GM10266 (cell line): ENCODE data around the gene PRDM1.

Experiments used
- DNase-seq: peaks from one replicate; pipeline ENCODE4 v3.0.0; 2012; ENCODE audit errors: extremely low spot score
- TF ChIP-seq, protein P1 (sequence below): IDR thresholded peaks from 2 replicates; pipeline ENCODE4 v1.5.1; 2012; ENCODE audit warnings: mild to moderate bottlenecking, low read depth; ENCODE audit not compliant: control insufficient read depth, insufficient read depth; ENCODE audit errors: missing control alignments

PRDM1 gene

DNA sequence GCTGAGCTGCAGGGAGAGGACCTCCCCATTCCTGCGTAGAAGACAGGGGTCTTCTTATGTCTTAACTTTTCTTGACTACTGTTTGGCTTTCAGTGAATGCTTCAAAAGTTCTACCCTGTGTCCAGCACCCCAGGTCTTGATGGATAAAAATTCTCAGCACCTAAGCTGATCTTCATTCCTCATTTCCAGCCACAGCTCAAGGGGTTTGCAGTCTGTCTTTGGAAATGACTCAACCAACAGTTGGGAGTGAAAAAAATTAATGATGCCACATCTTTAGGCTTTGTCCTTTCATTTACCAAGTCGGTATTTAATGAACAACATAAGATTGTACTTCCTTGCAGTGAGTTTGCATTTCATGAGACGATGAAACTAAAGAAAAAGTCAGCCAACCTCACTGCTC is 40.3 kb downstream of the PRDM1 start:
- DNase-seq, result no peak
- TF ChIP-seq, protein P1, sequence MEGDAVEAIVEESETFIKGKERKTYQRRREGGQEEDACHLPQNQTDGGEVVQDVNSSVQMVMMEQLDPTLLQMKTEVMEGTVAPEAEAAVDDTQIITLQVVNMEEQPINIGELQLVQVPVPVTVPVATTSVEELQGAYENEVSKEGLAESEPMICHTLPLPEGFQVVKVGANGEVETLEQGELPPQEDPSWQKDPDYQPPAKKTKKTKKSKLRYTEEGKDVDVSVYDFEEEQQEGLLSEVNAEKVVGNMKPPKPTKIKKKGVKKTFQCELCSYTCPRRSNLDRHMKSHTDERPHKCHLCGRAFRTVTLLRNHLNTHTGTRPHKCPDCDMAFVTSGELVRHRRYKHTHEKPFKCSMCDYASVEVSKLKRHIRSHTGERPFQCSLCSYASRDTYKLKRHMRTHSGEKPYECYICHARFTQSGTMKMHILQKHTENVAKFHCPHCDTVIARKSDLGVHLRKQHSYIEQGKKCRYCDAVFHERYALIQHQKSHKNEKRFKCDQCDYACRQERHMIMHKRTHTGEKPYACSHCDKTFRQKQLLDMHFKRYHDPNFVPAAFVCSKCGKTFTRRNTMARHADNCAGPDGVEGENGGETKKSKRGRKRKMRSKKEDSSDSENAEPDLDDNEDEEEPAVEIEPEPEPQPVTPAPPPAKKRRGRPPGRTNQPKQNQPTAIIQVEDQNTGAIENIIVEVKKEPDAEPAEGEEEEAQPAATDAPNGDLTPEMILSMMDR, result no peak

DNA sequence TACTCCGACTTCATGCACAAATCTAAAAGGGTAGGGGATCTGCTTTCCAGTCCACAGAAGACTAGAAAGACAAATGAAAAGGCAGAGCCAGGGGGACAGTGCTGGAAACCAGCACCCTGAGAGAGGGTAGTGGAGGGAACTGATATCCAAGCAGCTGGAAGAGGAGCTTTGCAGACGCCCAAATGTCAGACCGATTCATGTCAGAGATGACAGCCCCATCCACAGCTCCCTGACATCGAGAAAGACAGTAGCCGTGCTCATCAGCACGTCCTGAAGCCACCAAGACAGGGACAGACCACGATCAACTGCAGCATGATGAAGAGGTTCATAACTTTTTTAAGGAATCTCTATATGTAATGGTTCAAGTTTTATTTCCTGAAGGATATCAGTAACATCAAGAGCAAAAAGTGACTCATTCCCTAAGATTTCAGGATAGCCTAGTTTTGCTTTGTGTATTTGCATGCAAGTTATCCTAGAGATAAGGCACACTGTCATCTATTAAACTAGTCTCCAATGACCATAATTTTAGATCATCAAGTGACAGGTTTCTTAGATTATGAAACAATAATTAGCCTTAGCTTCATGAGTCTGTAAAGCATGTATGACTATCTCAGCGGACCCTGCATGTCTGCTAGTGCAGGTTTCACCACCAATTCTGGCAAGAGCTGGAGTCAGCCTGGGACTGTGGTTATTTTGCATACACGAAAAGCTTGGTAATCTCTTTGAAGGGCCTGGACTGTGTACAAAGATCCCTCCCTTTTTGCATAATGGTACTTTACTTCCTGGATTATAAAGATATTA is 43.0 kb downstream of the PRDM1 start:
- TF ChIP-seq, protein P1, result no peak
- DNase-seq, result no peak

DNA sequence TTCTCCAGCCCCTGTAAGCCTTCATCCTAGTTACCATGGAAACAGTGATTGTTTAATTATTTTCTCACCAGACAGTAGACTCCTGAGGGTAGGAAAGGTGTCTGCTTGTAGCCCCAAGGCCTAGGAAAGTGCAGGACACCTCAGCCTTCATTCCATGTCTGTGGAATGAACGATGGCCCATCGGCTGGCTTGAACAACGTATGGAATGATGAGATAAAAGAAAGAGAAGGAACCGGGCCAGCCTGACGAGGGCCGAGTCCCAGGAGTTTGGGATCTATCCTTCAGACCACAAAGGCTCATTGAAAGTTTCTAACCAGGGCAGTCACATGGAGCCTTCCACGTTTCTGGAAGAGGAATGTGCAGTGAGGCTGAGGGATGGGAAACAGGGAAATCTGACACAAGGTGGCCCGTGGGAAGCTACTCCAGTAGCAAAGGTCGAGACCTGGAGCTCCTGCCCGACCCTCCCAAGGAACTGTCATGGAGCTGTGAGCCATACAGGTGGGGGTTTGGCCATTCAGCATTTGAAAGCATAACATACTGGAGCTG is 46.1 kb downstream of the PRDM1 start:
- DNase-seq, result no peak
- TF ChIP-seq, protein P1, result no peak

DNA sequence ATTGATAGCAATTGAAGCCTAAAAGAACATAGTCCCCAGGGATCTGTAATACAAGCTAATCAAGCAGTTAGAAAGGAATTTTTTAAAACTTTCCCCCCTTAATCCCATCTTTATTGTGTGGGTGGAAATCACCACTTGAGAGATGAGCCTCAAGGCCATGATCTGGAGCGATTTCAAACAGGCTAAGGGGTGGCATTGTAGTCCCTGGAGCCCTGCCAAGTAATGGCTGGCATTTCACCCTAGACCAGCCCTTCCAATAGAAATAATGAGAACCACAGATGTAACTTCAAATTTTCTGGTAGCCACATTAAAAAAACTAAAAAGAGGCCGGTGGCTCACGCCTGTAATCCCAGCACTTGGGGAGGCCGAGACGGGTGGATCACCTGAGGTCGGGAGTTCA is 46.9 kb downstream of the PRDM1 start:
- TF ChIP-seq, protein P1, result no peak
- no peak for DNase-seq

DNA sequence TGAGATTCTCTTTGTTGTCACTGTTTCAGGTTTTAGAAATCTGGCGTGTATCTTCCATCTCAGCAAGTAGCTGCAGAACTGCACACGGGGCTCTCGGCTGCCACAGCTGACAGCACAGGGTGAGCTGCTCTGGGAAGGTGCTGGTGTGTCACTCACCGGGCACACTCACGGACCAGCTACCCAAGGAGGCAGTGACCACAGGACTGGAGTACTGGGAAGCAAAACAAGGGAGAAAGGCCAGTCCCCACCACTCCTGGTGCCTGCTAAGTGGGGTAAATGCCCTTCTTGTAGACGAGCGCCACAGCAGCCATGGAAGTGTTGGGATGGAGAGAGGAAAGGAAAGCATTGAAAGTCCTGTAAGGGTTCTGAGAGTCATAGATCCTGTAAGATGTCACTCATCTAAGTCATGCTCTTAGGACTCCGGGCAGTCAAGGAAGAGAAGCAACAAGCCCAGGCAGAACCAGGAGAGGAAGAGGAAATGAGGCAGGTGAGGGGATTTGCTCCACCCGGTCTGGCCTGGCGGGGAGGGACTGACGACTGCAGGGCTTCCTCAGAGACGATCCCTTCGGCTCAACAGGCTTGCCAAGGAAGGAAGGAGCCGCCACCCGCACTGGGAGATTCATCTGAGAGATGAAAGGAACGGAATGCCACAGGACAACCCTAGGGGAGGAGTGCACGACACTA is 48.1 kb downstream of the PRDM1 start:
- no peak for DNase-seq
- TF ChIP-seq, protein P1, result no peak

DNA sequence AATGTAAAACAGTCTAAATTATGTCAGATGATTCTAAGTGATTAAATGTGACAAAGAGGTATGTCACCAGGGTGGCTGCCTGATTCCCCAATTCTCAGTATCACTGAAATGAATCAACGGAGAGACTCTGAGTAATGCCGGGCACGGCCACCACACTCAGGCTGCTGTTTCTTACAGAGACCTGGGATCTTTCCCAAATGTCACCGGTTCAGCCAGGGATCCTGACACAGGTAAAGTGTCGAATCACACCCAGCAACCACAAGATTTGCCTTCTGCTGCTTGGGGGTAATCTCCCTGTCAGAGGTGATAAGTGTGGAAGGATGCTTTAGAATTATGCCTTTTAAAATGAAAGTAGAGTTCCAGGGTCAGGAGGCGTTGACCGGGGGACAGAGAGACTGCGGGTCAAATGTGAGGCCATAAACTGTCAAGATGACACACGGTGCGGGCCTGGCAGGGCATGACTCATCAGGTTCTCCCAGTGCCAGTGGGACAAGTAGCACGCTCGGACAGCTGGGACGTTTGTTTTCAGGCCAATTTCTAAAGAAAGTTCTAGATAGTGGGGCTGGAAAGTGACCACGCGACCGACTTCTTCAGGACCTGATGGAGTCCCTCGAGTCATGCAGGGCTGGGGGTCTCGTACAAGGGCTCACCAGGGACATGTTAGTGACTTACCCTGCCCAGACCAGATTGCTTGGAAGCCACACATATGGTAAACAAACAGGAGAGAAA is 48.9 kb downstream of the PRDM1 start:
- DNase-seq, result no peak
- TF ChIP-seq, protein P1, result no peak
